ENCODE data around the gene ATP10B.

The ATP10B gene

DNA sequence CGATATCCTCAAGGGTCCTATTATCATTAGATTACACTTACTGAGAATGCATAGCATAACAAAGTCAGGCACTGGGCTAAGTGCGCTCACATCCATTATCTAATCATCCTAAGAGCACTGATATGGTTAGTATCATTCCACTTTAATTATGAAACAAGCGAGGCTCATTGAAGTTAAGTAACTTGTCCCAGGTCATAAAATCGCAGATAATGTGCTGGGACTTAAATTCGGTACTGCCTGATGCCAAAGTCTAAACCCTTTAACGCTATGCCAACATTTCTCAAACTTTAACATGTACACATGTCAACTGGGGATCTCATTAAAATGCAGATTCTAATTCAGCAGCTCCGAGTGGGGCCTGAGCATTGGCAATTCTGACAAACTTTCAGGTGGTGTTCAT is 225.7 kb downstream of the ATP10B start:
- no peak overlapping the region for H3K9ac ChIP-seq (ENCODE audit: low read length)
- H3F3A ChIP-seq (ENCODE audit: insufficient read depth, low read length) = no peaks in the 10 kb centered on the region
- H3K79me2 ChIP-seq (ENCODE audit: insufficient read depth, low read length) = no peaks in the 10 kb centered on the region
- no peaks in the 10 kb centered on the region for H3K9me3 ChIP-seq (ENCODE audit: low read length)
- H3K27me3 ChIP-seq (ENCODE audit: insufficient read depth, low read length) = no peaks in the 10 kb centered on the region
- H3K4me2 ChIP-seq (ENCODE audit: low read length) = no peak overlapping the region
- no peaks in the 10 kb centered on the region for H4K20me1 ChIP-seq (ENCODE audit: insufficient read depth, low read length)
- no peak overlapping the region for H3K27ac ChIP-seq (ENCODE audit: low read depth, low read length, poor library complexity, severe bottlenecking)
- H3K9me2 ChIP-seq (ENCODE audit: low read depth, low read length) = no peaks in the 10 kb centered on the region
- TF ChIP-seq EZH2 (IDR thresholded peaks at IDR 0.05; ENCODE audit: borderline replicate concordance, low read length) = no peak
- TF ChIP-seq, protein P1, sequence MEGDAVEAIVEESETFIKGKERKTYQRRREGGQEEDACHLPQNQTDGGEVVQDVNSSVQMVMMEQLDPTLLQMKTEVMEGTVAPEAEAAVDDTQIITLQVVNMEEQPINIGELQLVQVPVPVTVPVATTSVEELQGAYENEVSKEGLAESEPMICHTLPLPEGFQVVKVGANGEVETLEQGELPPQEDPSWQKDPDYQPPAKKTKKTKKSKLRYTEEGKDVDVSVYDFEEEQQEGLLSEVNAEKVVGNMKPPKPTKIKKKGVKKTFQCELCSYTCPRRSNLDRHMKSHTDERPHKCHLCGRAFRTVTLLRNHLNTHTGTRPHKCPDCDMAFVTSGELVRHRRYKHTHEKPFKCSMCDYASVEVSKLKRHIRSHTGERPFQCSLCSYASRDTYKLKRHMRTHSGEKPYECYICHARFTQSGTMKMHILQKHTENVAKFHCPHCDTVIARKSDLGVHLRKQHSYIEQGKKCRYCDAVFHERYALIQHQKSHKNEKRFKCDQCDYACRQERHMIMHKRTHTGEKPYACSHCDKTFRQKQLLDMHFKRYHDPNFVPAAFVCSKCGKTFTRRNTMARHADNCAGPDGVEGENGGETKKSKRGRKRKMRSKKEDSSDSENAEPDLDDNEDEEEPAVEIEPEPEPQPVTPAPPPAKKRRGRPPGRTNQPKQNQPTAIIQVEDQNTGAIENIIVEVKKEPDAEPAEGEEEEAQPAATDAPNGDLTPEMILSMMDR (IDR thresholded peaks at IDR 0.05; ENCODE audit: low read length) = no peak
- no peaks in the 10 kb centered on the region for H3K4me1 ChIP-seq (ENCODE audit: insufficient read depth, low read length, severe bottlenecking)
- H2AFZ ChIP-seq (ENCODE audit: low read length) = no peak overlapping the region
- H3K4me3 ChIP-seq (ENCODE audit: low read depth, low read length, poor library complexity, severe bottlenecking) = no peak overlapping the region
- H3K36me3 ChIP-seq (ENCODE audit: insufficient read depth, low read length) = no peaks in the 10 kb centered on the region

DNA sequence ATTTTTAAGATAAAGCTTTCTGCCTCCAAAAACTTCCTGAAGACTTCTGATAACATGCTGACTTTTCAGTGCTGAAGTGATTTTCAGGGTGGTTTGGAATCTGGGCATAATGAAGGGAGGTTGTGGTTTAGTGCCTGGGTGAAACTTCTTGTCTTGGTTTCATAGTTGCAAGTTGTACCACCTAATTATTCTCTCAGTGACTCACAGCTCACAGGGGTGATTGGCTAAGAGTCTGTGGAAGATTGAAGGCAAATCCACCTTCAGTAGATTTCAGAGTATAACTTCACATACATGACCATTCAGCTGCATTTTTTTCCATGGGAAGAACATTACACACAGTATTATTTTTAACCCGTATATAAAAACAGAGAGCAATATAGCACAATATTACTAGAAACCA is 230.5 kb downstream of the ATP10B start:
- H3K4me3 ChIP-seq (ENCODE audit: low read depth, low read length, poor library complexity, severe bottlenecking) = no peak overlapping the region
- TF ChIP-seq, protein P1 (IDR thresholded peaks at IDR 0.05; ENCODE audit: low read length) = no peak
- no peak for TF ChIP-seq EZH2 (IDR thresholded peaks at IDR 0.05; ENCODE audit: borderline replicate concordance, low read length)
- H3F3A ChIP-seq (ENCODE audit: insufficient read depth, low read length) = no peaks in the 10 kb centered on the region
- H3K79me2 ChIP-seq (ENCODE audit: insufficient read depth, low read length) = no peaks in the 10 kb centered on the region
- no peaks in the 10 kb centered on the region for H3K27me3 ChIP-seq (ENCODE audit: insufficient read depth, low read length)
- no peaks in the 10 kb centered on the region for H3K36me3 ChIP-seq (ENCODE audit: insufficient read depth, low read length)
- no peak overlapping the region for H3K27ac ChIP-seq (ENCODE audit: low read depth, low read length, poor library complexity, severe bottlenecking)
- no peak overlapping the region for H3K4me2 ChIP-seq (ENCODE audit: low read length)
- H3K9ac ChIP-seq (ENCODE audit: low read length) = no peak overlapping the region
- no peaks in the 10 kb centered on the region for H3K4me1 ChIP-seq (ENCODE audit: insufficient read depth, low read length, severe bottlenecking)
- H4K20me1 ChIP-seq (ENCODE audit: insufficient read depth, low read length) = no peaks in the 10 kb centered on the region
- no peaks in the 10 kb centered on the region for H3K9me2 ChIP-seq (ENCODE audit: low read depth, low read length)
- H3K9me3 ChIP-seq (ENCODE audit: low read length) = no peaks in the 10 kb centered on the region
- no peak overlapping the region for H2AFZ ChIP-seq (ENCODE audit: low read length)

DNA sequence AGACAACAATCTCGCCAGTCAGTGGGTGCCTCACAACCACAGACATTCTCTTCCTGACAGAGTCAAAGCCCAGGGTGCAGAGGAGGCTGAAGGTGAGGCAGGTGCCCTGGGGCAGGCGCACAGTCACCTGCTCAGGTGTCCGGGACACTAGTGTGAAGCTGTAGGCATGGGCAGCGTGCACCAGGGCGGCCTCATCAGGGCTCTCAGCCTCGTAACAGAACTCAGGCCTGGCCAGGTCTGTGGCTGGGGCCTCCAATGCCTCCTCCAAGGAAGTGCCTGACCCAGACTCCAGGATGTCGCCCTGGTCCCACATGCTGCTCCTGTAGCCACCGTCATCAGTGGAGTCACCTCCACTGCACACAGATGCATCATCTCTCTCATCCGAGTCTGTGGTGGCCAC is 231.6 kb downstream of the ATP10B start:
- H3K27me3 ChIP-seq (ENCODE audit: insufficient read depth, low read length) = no peaks in the 10 kb centered on the region

More for the DNA sequence above, 231.6 kb downstream of the ATP10B start:
- H3K36me3 ChIP-seq (ENCODE audit: insufficient read depth, low read length) = no peaks in the 10 kb centered on the region
- H3K27ac ChIP-seq (ENCODE audit: low read depth, low read length, poor library complexity, severe bottlenecking) = no peak overlapping the region
- no peak overlapping the region for H3K4me3 ChIP-seq (ENCODE audit: low read depth, low read length, poor library complexity, severe bottlenecking)
- TF ChIP-seq EZH2 (IDR thresholded peaks at IDR 0.05; ENCODE audit: borderline replicate concordance, low read length) = no peak
- TF ChIP-seq, protein P1 (IDR thresholded peaks at IDR 0.05; ENCODE audit: low read length) = no peak
- no peaks in the 10 kb centered on the region for H3K9me2 ChIP-seq (ENCODE audit: low read depth, low read length)
- no peaks in the 10 kb centered on the region for H3K9me3 ChIP-seq (ENCODE audit: low read length)
- no peaks in the 10 kb centered on the region for H4K20me1 ChIP-seq (ENCODE audit: insufficient read depth, low read length)
- H2AFZ ChIP-seq (ENCODE audit: low read length) = no peak overlapping the region
- no peaks in the 10 kb centered on the region for H3F3A ChIP-seq (ENCODE audit: insufficient read depth, low read length)
- H3K4me2 ChIP-seq (ENCODE audit: low read length) = no peak overlapping the region
- no peaks in the 10 kb centered on the region for H3K79me2 ChIP-seq (ENCODE audit: insufficient read depth, low read length)
- no peaks in the 10 kb centered on the region for H3K4me1 ChIP-seq (ENCODE audit: insufficient read depth, low read length, severe bottlenecking)
- no peak overlapping the region for H3K9ac ChIP-seq (ENCODE audit: low read length)
